IPS-18a (cell line): ENCODE results near the gene RIIAD1.

Source experiments
- H3K27ac ChIP-seq: one replicate; pipeline ENCODE4 v1.5.1; 2013; ENCODE audit warnings: low read length
- H3K27me3 ChIP-seq: one replicate; pipeline ENCODE4 v1.6.1; 2013; ENCODE audit warnings: mild to moderate bottlenecking, low read length; ENCODE audit not compliant: control insufficient read depth, insufficient read depth
- H3K36me3 ChIP-seq: one replicate; pipeline ENCODE4 v1.6.1; 2013; ENCODE audit warnings: low read depth, low read length; ENCODE audit not compliant: control insufficient read depth
- H3K4me1 ChIP-seq: one replicate; pipeline ENCODE4 v1.6.1; 2013; ENCODE audit warnings: low read depth, low read length; ENCODE audit not compliant: control insufficient read depth
- H3K4me3 ChIP-seq: one replicate; pipeline ENCODE4 v1.5.1; 2013; ENCODE audit warnings: low read length
- H3K9ac ChIP-seq: one replicate; pipeline ENCODE4 v1.6.1; 2013; ENCODE audit warnings: mild to moderate bottlenecking, low read length, moderate library complexity
- H3K9me3 ChIP-seq: one replicate; pipeline ENCODE4 v1.6.1; 2013; ENCODE audit warnings: low read depth, low read length; ENCODE audit not compliant: control insufficient read depth

The RIIAD1 gene

GRCh38 chr1:151775894-151776664 lies 54.8 kb downstream of the RIIAD1 start:
- H3K4me3 ChIP-seq: no peak overlapping the region
- H3K27me3 ChIP-seq: no peaks in the 10 kb centered on the region
- H3K9ac ChIP-seq: no peak overlapping the region
- H3K9me3 ChIP-seq: no peaks in the 10 kb centered on the region
- H3K36me3 ChIP-seq: peaks cover 44% of the 10 kb centered on the region
- no peak overlapping the region for H3K27ac ChIP-seq
- no peaks in the 10 kb centered on the region for H3K4me1 ChIP-seq

GRCh38 chr1:151776665-151777062 lies 55.3 kb downstream of the RIIAD1 start:
- Histone ChIP-seq H3K27ac (no peak overlapping the region), H3K4me1 (no peaks in the 10 kb centered on the region), H3K36me3 (peaks cover 44% of the 10 kb centered on the region), H3K9ac (no peak overlapping the region), H3K4me3 (no peak overlapping the region), H3K27me3 (no peaks in the 10 kb centered on the region), H3K9me3 (no peaks in the 10 kb centered on the region)

- H3K27ac ChIP-seq: no peak overlapping the region
- H3K9ac ChIP-seq: no peak overlapping the region
- H3K9me3 ChIP-seq: no peaks in the 10 kb centered on the region
- H3K4me3 ChIP-seq: no peak overlapping the region
- no peaks in the 10 kb centered on the region for H3K4me1 ChIP-seq
- H3K27me3 ChIP-seq: no peaks in the 10 kb centered on the region
- peaks cover 44% of the 10 kb centered on the region for H3K36me3 ChIP-seq
These were observed 56.0 kb downstream of the RIIAD1 start for GRCh38 chr1:151777317-151777716.
